ENCODE measurements around the gene TLR4. TPM values are rescaled to one million over a fixed set of nuclear protein-coding genes. Genes with fewer than 3 reads are reported as not detected.

TLR4 gene
- total RNA-seq, 1 donor from 2014 or later, result 9.1 TPM

DNA sequence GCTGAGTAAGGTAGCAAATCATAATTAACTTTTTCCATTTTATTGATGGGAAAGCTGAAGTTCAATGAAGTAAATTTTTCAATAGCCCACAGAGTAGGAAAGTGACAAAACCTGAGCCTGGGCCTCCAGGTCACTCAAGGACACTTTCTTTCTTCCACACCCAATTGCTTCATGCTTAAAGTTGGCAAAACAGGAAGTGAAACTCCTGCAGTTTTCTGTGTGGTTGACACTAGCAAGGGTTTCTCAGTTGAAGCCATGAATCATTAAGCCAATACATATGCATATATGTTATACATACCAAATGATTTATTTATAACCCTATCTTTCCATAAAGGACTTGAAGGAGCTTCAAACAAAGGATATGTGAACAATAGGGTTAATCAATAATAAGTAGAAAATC lies 13.9 kb downstream of the TLR4 start:
- Mint-ChIP-seq H3K36me3 (ENCODE audit: low read depth, unreplicated experiment) (peaks cover 2% of the 10 kb centered on the region), H3K9me3 (ENCODE audit: unreplicated experiment) (no peaks in the 10 kb centered on the region), H3K27ac (ENCODE audit: unreplicated experiment) (no peak overlapping the region), H3K4me1 (ENCODE audit: low read depth, unreplicated experiment) (peaks cover 8% of the 10 kb centered on the region), H3K4me3 (ENCODE audit: unreplicated experiment) (no peak overlapping the region), H3K27me3 (ENCODE audit: low read depth, unreplicated experiment) (no peaks in the 10 kb centered on the region)
- TF ChIP-seq CTCF (IDR thresholded peaks at IDR 0.05; ENCODE audit: insufficient read depth, low read depth, low read length) (no peak), EZH2 (IDR thresholded peaks at IDR 0.05; ENCODE audit: insufficient read depth, low read length) (no peak)
- no peaks in the 10 kb centered on the region for H3K9me3 ChIP-seq (ENCODE audit: insufficient read depth, low read depth, low read length)
- H3K9ac ChIP-seq (ENCODE audit: low read length), result no peak overlapping the region
- H3K27me3 ChIP-seq (ENCODE audit: insufficient read depth, low read length), result no peaks in the 10 kb centered on the region
- H3K4me3 ChIP-seq (ENCODE audit: insufficient read depth, low read depth, low read length), result no peak overlapping the region
- peaks cover 7% of the 10 kb centered on the region for H4K20me1 ChIP-seq (ENCODE audit: insufficient read depth, low read length)
- H2AFZ ChIP-seq (ENCODE audit: low read depth, low read length), result no peak overlapping the region
- peaks cover 28% of the 10 kb centered on the region for H3K4me1 ChIP-seq (ENCODE audit: insufficient read depth, low read length)
- FAIRE-seq, result no peak
- H3K36me3 ChIP-seq (ENCODE audit: insufficient read depth, low read length), result peaks cover 17% of the 10 kb centered on the region
- DNase-seq (ENCODE audit: low read depth), result no peak
- peak overlapping the region; percentile 18 for H3K27ac ChIP-seq (ENCODE audit: low read depth, low read length)
- H3K4me2 ChIP-seq (ENCODE audit: low read length), result peak overlapping the region; percentile 54
- peaks cover 7% of the 10 kb centered on the region for H3K79me2 ChIP-seq (ENCODE audit: insufficient read depth, low read length)

GRCh38 chr9:117718701-117719100 lies 14.5 kb downstream of the TLR4 start:
- Histone ChIP-seq H3K36me3 (ENCODE audit: insufficient read depth, low read length) (peaks cover 10% of the 10 kb centered on the region), H3K9me3 (ENCODE audit: insufficient read depth, low read depth, low read length) (no peaks in the 10 kb centered on the region), H3K27ac (ENCODE audit: low read depth, low read length) (peak overlapping the region; percentile 18), H2AFZ (ENCODE audit: low read depth, low read length) (no peak overlapping the region), H4K20me1 (ENCODE audit: insufficient read depth, low read length) (peaks cover 7% of the 10 kb centered on the region), H3K4me1 (ENCODE audit: insufficient read depth, low read length) (peaks cover 28% of the 10 kb centered on the region), H3K79me2 (ENCODE audit: insufficient read depth, low read length) (peaks cover 7% of the 10 kb centered on the region), H3K4me2 (ENCODE audit: low read length) (peak overlapping the region; percentile 54), H3K27me3 (ENCODE audit: insufficient read depth, low read length) (no peaks in the 10 kb centered on the region), H3K4me3 (ENCODE audit: insufficient read depth, low read depth, low read length) (no peak overlapping the region), H3K9ac (ENCODE audit: low read length) (no peak overlapping the region)
- Mint-ChIP-seq H3K4me1 (ENCODE audit: low read depth, unreplicated experiment) (peaks cover 8% of the 10 kb centered on the region), H3K36me3 (ENCODE audit: low read depth, unreplicated experiment) (peaks cover 2% of the 10 kb centered on the region), H3K9me3 (ENCODE audit: unreplicated experiment) (no peaks in the 10 kb centered on the region), H3K27me3 (ENCODE audit: low read depth, unreplicated experiment) (no peaks in the 10 kb centered on the region), H3K4me3 (ENCODE audit: unreplicated experiment) (no peak overlapping the region), H3K27ac (ENCODE audit: unreplicated experiment) (no peak overlapping the region)
- FAIRE-seq (peak; percentile 9), DNase-seq (ENCODE audit: low read depth) (no peak)
- TF ChIP-seq CTCF (IDR thresholded peaks at IDR 0.05; ENCODE audit: insufficient read depth, low read depth, low read length), result no peak
- TF ChIP-seq EZH2 (IDR thresholded peaks at IDR 0.05; ENCODE audit: insufficient read depth, low read length), result no peak

- H3K4me2 ChIP-seq (ENCODE audit: low read length), result peak overlapping the region; percentile 54
- no peaks in the 10 kb centered on the region for H3K27me3 ChIP-seq (ENCODE audit: insufficient read depth, low read length)
- DNase-seq (ENCODE audit: low read depth) (no peak), FAIRE-seq (no peak)
- H3K27ac ChIP-seq (ENCODE audit: low read depth, low read length), result peak overlapping the region; percentile 18
- no peaks in the 10 kb centered on the region for H3K9me3 ChIP-seq (ENCODE audit: insufficient read depth, low read depth, low read length)
- Mint-ChIP-seq H3K27me3 (ENCODE audit: low read depth, unreplicated experiment) (no peaks in the 10 kb centered on the region), H3K9me3 (ENCODE audit: unreplicated experiment) (no peaks in the 10 kb centered on the region), H3K4me1 (ENCODE audit: low read depth, unreplicated experiment) (peaks cover 8% of the 10 kb centered on the region), H3K27ac (ENCODE audit: unreplicated experiment) (no peak overlapping the region), H3K36me3 (ENCODE audit: low read depth, unreplicated experiment) (peaks cover under 1% of the 10 kb centered on the region), H3K4me3 (ENCODE audit: unreplicated experiment) (no peak overlapping the region)
- H3K4me1 ChIP-seq (ENCODE audit: insufficient read depth, low read length), result peaks cover 28% of the 10 kb centered on the region
- H3K36me3 ChIP-seq (ENCODE audit: insufficient read depth, low read length), result peaks cover 5% of the 10 kb centered on the region
- H2AFZ ChIP-seq (ENCODE audit: low read depth, low read length), result no peak overlapping the region
- no peak overlapping the region for H3K9ac ChIP-seq (ENCODE audit: low read length)
- peaks cover under 1% of the 10 kb centered on the region for H4K20me1 ChIP-seq (ENCODE audit: insufficient read depth, low read length)
- TF ChIP-seq CTCF (IDR thresholded peaks at IDR 0.05; ENCODE audit: insufficient read depth, low read depth, low read length), result no peak
- no peak for TF ChIP-seq EZH2 (IDR thresholded peaks at IDR 0.05; ENCODE audit: insufficient read depth, low read length)
- H3K79me2 ChIP-seq (ENCODE audit: insufficient read depth, low read length), result peaks cover 3% of the 10 kb centered on the region
- H3K4me3 ChIP-seq (ENCODE audit: insufficient read depth, low read depth, low read length), result no peak overlapping the region
Observed at GRCh38 chr9:117719161-117719920, 15.1 kb downstream of the TLR4 start.
